ENCODE measurements around the gene LRRC7.

GRCh38 chr1:69585666-69586065 lies 17.9 kb downstream of the LRRC7 start:
- TF ChIP-seq CTCF (IDR thresholded peaks at IDR 0.05): no peak
- TF ChIP-seq POLR2A (IDR thresholded peaks at IDR 0.05): no peak
- no peak for TF ChIP-seq EP300 (IDR thresholded peaks at IDR 0.05)
